Smooth muscle cell (in vitro differentiated cells): ENCODE results near the gene E2F6. TPM values are rescaled to one million over a fixed set of nuclear protein-coding genes. Genes with fewer than 3 reads are reported as not detected.

ENCODE experiments used
- DNase-seq: peaks from one replicate; lab custom pipeline; 2025; ENCODE audit not compliant: unreplicated experiment; lab: John Stamatoyannopoulos, UW
- H2AFZ ChIP-seq: fragments of 200-600 bp; sonication (generic); 2 replicates; pipeline ENCODE4 v1.6.0; 2016; ENCODE audit warnings: antibody characterized with exemption, low read depth, mild to moderate bottlenecking
- H3F3A ChIP-seq: fragments of 200-600 bp; sonication (generic); 2 replicates; pipeline ENCODE4 v1.6.0; 2017; ENCODE audit warnings: antibody characterized with exemption, low read depth
- H3K27ac ChIP-seq: fragments of 200-600 bp; sonication (generic); 2 replicates; pipeline ENCODE4 v1.5.1; 2016; ENCODE audit warnings: low read depth, mild to moderate bottlenecking
- H3K27me3 ChIP-seq: fragments of 200-600 bp; sonication (generic); 2 replicates; pipeline ENCODE4 v1.6.1; 2016; ENCODE audit warnings: low read depth, mild to moderate bottlenecking
- H3K36me3 ChIP-seq: fragments of 200-600 bp; sonication (generic); 2 replicates; pipeline ENCODE4 v1.5.1; 2016; ENCODE audit warnings: low read depth
- H3K4me1 ChIP-seq: fragments of 200-600 bp; sonication (generic); 2 replicates; pipeline ENCODE4 v1.5.1; 2016; ENCODE audit warnings: low read depth
- H3K4me2 ChIP-seq: fragments of 200-600 bp; sonication (generic); 2 replicates; pipeline ENCODE4 v1.6.0; 2016; ENCODE audit warnings: mild to moderate bottlenecking
- H3K4me3 ChIP-seq: fragments of 200-600 bp; sonication (generic); 2 replicates; pipeline ENCODE4 v1.5.1; 2016; ENCODE audit warnings: mild to moderate bottlenecking
- H3K79me2 ChIP-seq: fragments of 200-600 bp; sonication (generic); 2 replicates; pipeline ENCODE4 v1.6.0; 2016; ENCODE audit warnings: low read depth, mild to moderate bottlenecking
- H3K9ac ChIP-seq: fragments of 200-600 bp; sonication (generic); 2 replicates; pipeline ENCODE4 v1.6.0; 2016; ENCODE audit warnings: low read depth
- H3K9me3 ChIP-seq: fragments of 200-600 bp; sonication (generic); replicated peaks from 2 replicates; pipeline ENCODE4 v1.5.1; 2016; ENCODE audit warnings: low read depth
- H4K20me1 ChIP-seq: fragments of 200-600 bp; sonication (generic); 2 replicates; pipeline ENCODE4 v1.6.0; 2016; ENCODE audit warnings: low read depth
- WGBS: methylation state at CpG from one replicate; pipeline ENCODE4 v1.1.7; 2016; ENCODE audit warnings: low lambda C conversion rate; 5-methylcytosine and 5-hydroxymethylcytosine counted together
- polyA plus RNA-seq: library from polyadenylated mRNA; unstranded; fragments of >200 nt; fragmentation: Nextera tagmentation; extraction: Ambion mirVana; gene quantifications from 2 replicates; pipeline ENCODE4 v1.2.1, GENCODE V29; 2016
- total RNA-seq: library from RNA; depleted of rRNA; stranded (reverse); fragments of >200 nt; gene quantifications from 2 replicates; pipeline ENCODE4 v1.2.3, GENCODE V29; 2014
- TF ChIP-seq, protein P1 (sequence below): fragments of 200-600 bp; sonication (generic); IDR thresholded peaks from 2 replicates; pipeline ENCODE4 v1.5.1; 2017; ENCODE audit warnings: borderline replicate concordance, mild to moderate bottlenecking, antibody characterized with exemption; ENCODE audit not compliant: insufficient read depth, poor library complexity, severe bottlenecking

Gene E2F6
- total and polyA plus RNA-seq, 2 experiments from 2014 or later: 17.5 to 18.0 TPM

DNA sequence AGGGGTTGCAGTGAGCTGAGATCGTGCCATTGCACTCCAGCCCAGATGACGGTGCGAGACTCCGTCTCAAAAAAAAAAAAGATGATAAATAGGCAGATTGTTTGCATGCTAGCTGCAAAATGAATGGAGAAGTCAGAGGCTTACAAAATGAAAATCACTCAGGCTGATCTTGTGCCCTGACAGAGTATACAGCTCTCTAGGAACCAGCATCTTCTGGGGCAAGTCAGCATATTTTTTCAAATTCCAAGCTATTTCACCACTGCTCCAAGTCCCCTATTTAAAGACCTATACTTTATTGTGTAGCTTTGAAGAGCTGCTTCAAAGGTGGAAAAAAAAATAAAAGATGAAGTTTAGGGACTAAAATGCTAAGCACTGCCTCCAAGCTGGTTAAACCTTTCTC, 6.1 kb downstream of the E2F6 start:
- Histone ChIP-seq H3K9ac (no peak overlapping the region), H4K20me1 (peaks cover 99% of the 10 kb centered on the region), H3K4me1 (no peaks in the 10 kb centered on the region), H3K79me2 (peaks cover 100% of the 10 kb centered on the region), H3K36me3 (no peaks in the 10 kb centered on the region), H3K27me3 (no peaks in the 10 kb centered on the region), H3K4me2 (no peak overlapping the region), H3K9me3 (no peaks in the 10 kb centered on the region), H2AFZ (no peak overlapping the region), H3K27ac (no peak overlapping the region), H3K4me3 (no peak overlapping the region), H3F3A (no peaks in the 10 kb centered on the region)
- DNase-seq: no peak
- TF ChIP-seq, protein P1, sequence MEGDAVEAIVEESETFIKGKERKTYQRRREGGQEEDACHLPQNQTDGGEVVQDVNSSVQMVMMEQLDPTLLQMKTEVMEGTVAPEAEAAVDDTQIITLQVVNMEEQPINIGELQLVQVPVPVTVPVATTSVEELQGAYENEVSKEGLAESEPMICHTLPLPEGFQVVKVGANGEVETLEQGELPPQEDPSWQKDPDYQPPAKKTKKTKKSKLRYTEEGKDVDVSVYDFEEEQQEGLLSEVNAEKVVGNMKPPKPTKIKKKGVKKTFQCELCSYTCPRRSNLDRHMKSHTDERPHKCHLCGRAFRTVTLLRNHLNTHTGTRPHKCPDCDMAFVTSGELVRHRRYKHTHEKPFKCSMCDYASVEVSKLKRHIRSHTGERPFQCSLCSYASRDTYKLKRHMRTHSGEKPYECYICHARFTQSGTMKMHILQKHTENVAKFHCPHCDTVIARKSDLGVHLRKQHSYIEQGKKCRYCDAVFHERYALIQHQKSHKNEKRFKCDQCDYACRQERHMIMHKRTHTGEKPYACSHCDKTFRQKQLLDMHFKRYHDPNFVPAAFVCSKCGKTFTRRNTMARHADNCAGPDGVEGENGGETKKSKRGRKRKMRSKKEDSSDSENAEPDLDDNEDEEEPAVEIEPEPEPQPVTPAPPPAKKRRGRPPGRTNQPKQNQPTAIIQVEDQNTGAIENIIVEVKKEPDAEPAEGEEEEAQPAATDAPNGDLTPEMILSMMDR: no peak
- 96% methylated on average over 4 of the region's 4 CpGs for WGBS

- TF ChIP-seq, protein P1: no peak
- H3K4me2 ChIP-seq: no peak overlapping the region
- H3F3A ChIP-seq: no peaks in the 10 kb centered on the region
- no peak overlapping the region for H3K27ac ChIP-seq
- no peaks in the 10 kb centered on the region for H3K27me3 ChIP-seq
- H4K20me1 ChIP-seq: peaks cover 99% of the 10 kb centered on the region
- no peak overlapping the region for H3K4me3 ChIP-seq
- 71% methylated on average over 3 of the region's 3 CpGs for WGBS
- H2AFZ ChIP-seq: no peak overlapping the region
- no peak for DNase-seq
- H3K36me3 ChIP-seq: peaks cover 2% of the 10 kb centered on the region
- H3K9ac ChIP-seq: no peak overlapping the region
- H3K9me3 ChIP-seq: no peaks in the 10 kb centered on the region
- no peaks in the 10 kb centered on the region for H3K4me1 ChIP-seq
- peaks cover 99% of the 10 kb centered on the region for H3K79me2 ChIP-seq
Measured at GRCh38 chr2:11458753-11459152, 7.2 kb downstream of the E2F6 start.

GRCh38 chr2:11457935-11458334, 8.0 kb downstream of the E2F6 start:
- peaks cover 99% of the 10 kb centered on the region for H4K20me1 ChIP-seq
- no peaks in the 10 kb centered on the region for H3K4me1 ChIP-seq
- H3K27ac ChIP-seq: no peak overlapping the region
- no peaks in the 10 kb centered on the region for H3F3A ChIP-seq
- no peaks in the 10 kb centered on the region for H3K9me3 ChIP-seq
- H3K27me3 ChIP-seq: no peaks in the 10 kb centered on the region
- no peak overlapping the region for H3K4me2 ChIP-seq
- WGBS: 85% methylated on average over 1 of the region's 1 CpG
- peaks cover 97% of the 10 kb centered on the region for H3K79me2 ChIP-seq
- DNase-seq: no peak
- no peak overlapping the region for H3K9ac ChIP-seq
- H3K36me3 ChIP-seq: peaks cover 9% of the 10 kb centered on the region
- no peak overlapping the region for H3K4me3 ChIP-seq
- no peak overlapping the region for H2AFZ ChIP-seq
- TF ChIP-seq, protein P1: no peak

- peaks cover 85% of the 10 kb centered on the region for H4K20me1 ChIP-seq
- H3K27ac ChIP-seq: no peak overlapping the region
- no peak overlapping the region for H2AFZ ChIP-seq
- TF ChIP-seq, protein P1: no peak
- H3F3A ChIP-seq: no peaks in the 10 kb centered on the region
- H3K36me3 ChIP-seq: peaks cover 13% of the 10 kb centered on the region
- no peak overlapping the region for H3K4me3 ChIP-seq
- peaks cover 86% of the 10 kb centered on the region for H3K79me2 ChIP-seq
- H3K9ac ChIP-seq: no peak overlapping the region
- H3K4me2 ChIP-seq: no peak overlapping the region
- no peaks in the 10 kb centered on the region for H3K9me3 ChIP-seq
- no peaks in the 10 kb centered on the region for H3K4me1 ChIP-seq
- H3K27me3 ChIP-seq: no peaks in the 10 kb centered on the region
- DNase-seq: no peak
- WGBS: 90% methylated on average over 3 of the region's 3 CpGs
Measured at GRCh38 chr2:11456251-11456650, 9.7 kb downstream of the E2F6 start.
